HepG2 (cell line): ENCODE results near the gene CUL1. TPM values are rescaled to one million over a fixed set of nuclear protein-coding genes. Genes with fewer than 3 reads are reported as not detected.

ENCODE experiments used
- EHMT2 ChIP-seq: fragments of 200-600 bp; sonication (generic); IDR thresholded peaks from 2 replicates; pipeline ENCODE4 v1.7.0; 2017; ENCODE audit warnings: antibody characterized with exemption, low read depth, low read length, borderline replicate concordance
- GATAD1 ChIP-seq: IDR thresholded peaks from 2 replicates; pipeline ENCODE4 v1.6.1; 2016; ENCODE audit warnings: missing genetic modification reagents, missing compliant biosample characterization
- GLI4 ChIP-seq: sonication (generic); formaldehyde crosslinking; IDR thresholded peaks from 2 replicates; pipeline ENCODE4 v1.5.1; 2020; ENCODE audit warnings: missing genetic modification reagents, mild to moderate bottlenecking, moderate library complexity, borderline replicate concordance
- JUN ChIP-seq: sonication (generic); formaldehyde crosslinking; IDR thresholded peaks from 2 replicates; pipeline ENCODE4 v1.4.0; 2020; ENCODE audit warnings: mild to moderate bottlenecking, missing genetic modification reagents
- KDM5B ChIP-seq: sonication (generic); formaldehyde crosslinking; IDR thresholded peaks from 2 replicates; pipeline ENCODE4 v1.4.0; 2020; ENCODE audit warnings: missing genetic modification reagents, mild to moderate bottlenecking, borderline replicate concordance
- MAFF ChIP-seq: IDR thresholded peaks from 2 replicates; pipeline ENCODE4 v1.6.1; 2011; ENCODE audit warnings: low read depth, low read length, improper control_type of control experiment
- NR3C1 ChIP-seq: sonication (generic); formaldehyde crosslinking; IDR thresholded peaks from 2 replicates; pipeline ENCODE4 v1.4.0; 2020; ENCODE audit warnings: missing genetic modification reagents
- RNF219 ChIP-seq: sonication (generic); formaldehyde crosslinking; IDR thresholded peaks from 2 replicates; pipeline ENCODE4 v1.5.0; 2020; ENCODE audit warnings: mild to moderate bottlenecking, missing genetic modification reagents
- SMAD9 ChIP-seq: sonication (generic); formaldehyde crosslinking; IDR thresholded peaks from 2 replicates; pipeline ENCODE4 v1.5.1; 2020; ENCODE audit warnings: mild to moderate bottlenecking, missing genetic modification reagents
- SMARCC2 ChIP-seq: fragments of 450-650 bp; IDR thresholded peaks from 2 replicates; pipeline ENCODE4 v1.6.1; 2017; ENCODE audit warnings: antibody characterized with exemption, mild to moderate bottlenecking
- TP53 ChIP-seq: sonication (generic); formaldehyde crosslinking; conservative IDR thresholded peaks from 2 replicates; pipeline ENCODE4 v1.4.0; 2020; ENCODE audit warnings: missing genetic modification reagents
- ZNF160 ChIP-seq: sonication (generic); formaldehyde crosslinking; IDR thresholded peaks from 2 replicates; pipeline ENCODE4 v1.8.0; 2022; ENCODE audit warnings: mild to moderate bottlenecking, inconsistent platforms, missing genetic modification reagents
- ZNF317 ChIP-seq: sonication (generic); formaldehyde crosslinking; IDR thresholded peaks from 2 replicates; pipeline ENCODE4 v1.5.0; 2020; ENCODE audit warnings: mild to moderate bottlenecking, missing genetic modification reagents
- ZNF33B ChIP-seq: sonication (generic); formaldehyde crosslinking; IDR thresholded peaks from 2 replicates; pipeline ENCODE4 v1.5.1; 2020; ENCODE audit warnings: mild to moderate bottlenecking, missing genetic modification reagents
- ZNF615 ChIP-seq: sonication (generic); formaldehyde crosslinking; IDR thresholded peaks from 2 replicates; pipeline ENCODE4 v1.5.0; 2020; ENCODE audit warnings: mild to moderate bottlenecking, missing genetic modification reagents, borderline replicate concordance
- ZNF879 ChIP-seq: sonication (generic); formaldehyde crosslinking; IDR thresholded peaks from 2 replicates; pipeline ENCODE4 v1.8.1; 2023; ENCODE audit warnings: missing genetic modification reagents
- polyA plus RNA-seq, 8 experiments: library from polyadenylated mRNA; depleted of rRNA in 3 of 8; stranded (reverse) in 7 of 8; unstranded in 1 of 8; fragments of >200 nt; fragmentation: Illumina TruSeq in 4 of 8; extraction: Trizol in 4 of 8; gene quantifications; 2 replicates each; pipeline versions ENCODE4 v1.2.1 to v1.2.3, GENCODE V29; 2011 to 2016; ENCODE audit warnings: low read depth in 4 of 8, missing spikeins in 1 of 8, mixed read lengths in 1 of 8; ENCODE audit not compliant: insufficient read depth in 1 of 8
- total RNA-seq, 5 experiments: library from RNA; depleted of rRNA; stranded (reverse); fragments of >200 nt; fragmentation: Illumina TruSeq; extraction: Trizol; gene quantifications; 2 replicates each; pipeline ENCODE4 v1.2.3, GENCODE V29; 2016; ENCODE audit warnings: low read depth in 1 of 5
- TF ChIP-seq, protein P1 (sequence below): sonication (generic); formaldehyde crosslinking; IDR thresholded peaks from 2 replicates; pipeline ENCODE4 v1.5.0; 2020; ENCODE audit warnings: mild to moderate bottlenecking, missing genetic modification reagents, borderline replicate concordance
- TF ChIP-seq, protein P2 (sequence below): sonication (generic); formaldehyde crosslinking; IDR thresholded peaks from 2 replicates; pipeline ENCODE4 v1.4.0; 2020; ENCODE audit warnings: missing genetic modification reagents
- TF ChIP-seq, protein P3 (sequence below): sonication (generic); formaldehyde crosslinking; IDR thresholded peaks from 2 replicates; pipeline ENCODE4 v1.4.0; 2020; ENCODE audit warnings: missing genetic modification reagents

Gene CUL1
- total and polyA plus RNA-seq, 2 of the 13 experiments (the other 11 are each of a cell fraction or from before 2014, with no cell fraction given), result 30.1 to 45.9 TPM

DNA sequence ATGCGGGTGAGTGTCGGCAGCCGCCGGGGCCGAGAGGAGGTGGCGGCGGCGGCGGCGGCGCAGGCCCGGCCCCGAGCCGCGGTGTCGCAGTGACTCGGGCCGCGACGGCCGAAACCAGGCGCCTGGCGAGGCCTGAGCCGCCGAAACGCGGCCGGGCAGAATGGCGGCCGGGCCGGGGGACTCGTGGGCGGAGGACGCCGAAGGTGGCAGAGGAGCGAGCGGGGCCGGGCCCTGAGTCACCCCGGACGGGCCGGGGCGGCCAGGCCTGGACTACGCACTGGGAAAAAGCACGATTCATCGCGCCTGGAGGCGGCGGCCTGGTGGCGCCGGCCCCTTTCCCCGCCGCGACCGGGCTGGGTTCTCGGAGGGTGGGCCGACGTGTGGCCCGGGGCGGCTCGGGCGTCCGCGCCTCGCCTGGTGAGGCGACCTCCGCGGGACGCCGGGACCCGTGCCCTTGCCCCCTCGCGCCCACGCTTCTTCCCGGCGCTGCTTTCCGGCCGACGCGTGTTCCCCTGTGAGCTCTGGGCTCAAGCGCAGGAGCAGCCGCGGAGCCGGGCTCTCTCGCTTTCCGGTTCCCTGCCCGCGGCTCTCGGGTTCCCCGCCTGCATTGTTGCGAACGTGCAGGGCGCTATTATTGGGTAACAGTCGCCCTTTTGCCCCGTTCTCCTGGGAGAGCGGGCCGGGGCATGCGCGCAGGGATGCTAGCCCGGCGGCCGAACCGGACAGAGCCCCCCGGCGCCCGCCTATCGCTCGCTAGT lies 500 bp downstream of the CUL1 start (continued):
- TF ChIP-seq TP53, result no peak
- no peak for TF ChIP-seq ZNF615 (CRISPR knock-in tag)
- no peak for TF ChIP-seq RNF219
- TF ChIP-seq GATAD1 (CRISPR knock-in tag), result no peak
- TF ChIP-seq KDM5B, result peak; percentile 40; the same call in 1 of the 2 replicates
- TF ChIP-seq JUN, result no peak
- TF ChIP-seq, protein P1, sequence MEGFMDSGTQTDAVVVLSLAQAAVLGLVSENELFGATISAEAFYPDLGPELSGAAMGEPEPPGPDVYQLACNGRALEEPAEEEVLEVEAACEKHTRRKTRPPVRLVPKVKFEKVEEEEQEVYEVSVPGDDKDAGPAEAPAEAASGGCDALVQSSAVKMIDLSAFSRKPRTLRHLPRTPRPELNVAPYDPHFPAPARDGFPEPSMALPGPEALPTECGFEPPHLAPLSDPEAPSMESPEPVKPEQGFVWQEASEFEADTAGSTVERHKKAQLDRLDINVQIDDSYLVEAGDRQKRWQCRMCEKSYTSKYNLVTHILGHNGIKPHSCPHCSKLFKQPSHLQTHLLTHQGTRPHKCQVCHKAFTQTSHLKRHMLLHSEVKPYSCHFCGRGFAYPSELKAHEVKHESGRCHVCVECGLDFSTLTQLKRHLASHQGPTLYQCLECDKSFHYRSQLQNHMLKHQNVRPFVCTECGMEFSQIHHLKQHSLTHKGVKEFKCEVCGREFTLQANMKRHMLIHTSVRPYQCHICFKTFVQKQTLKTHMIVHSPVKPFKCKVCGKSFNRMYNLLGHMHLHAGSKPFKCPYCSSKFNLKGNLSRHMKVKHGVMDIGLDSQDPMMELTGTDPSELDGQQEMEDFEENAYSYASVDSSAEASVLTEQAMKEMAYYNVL (CRISPR knock-in tag), result no peak
- no peak for TF ChIP-seq ZNF160 (CRISPR knock-in tag)
- no peak for TF ChIP-seq ZNF879 (CRISPR knock-in tag)
- no peak for TF ChIP-seq SMAD9 (CRISPR knock-in tag)
- peak; percentile 48; the same call in 1 of the 2 replicates for TF ChIP-seq GLI4 (CRISPR knock-in tag)
- TF ChIP-seq SMARCC2, result no peak
- TF ChIP-seq, protein P2, sequence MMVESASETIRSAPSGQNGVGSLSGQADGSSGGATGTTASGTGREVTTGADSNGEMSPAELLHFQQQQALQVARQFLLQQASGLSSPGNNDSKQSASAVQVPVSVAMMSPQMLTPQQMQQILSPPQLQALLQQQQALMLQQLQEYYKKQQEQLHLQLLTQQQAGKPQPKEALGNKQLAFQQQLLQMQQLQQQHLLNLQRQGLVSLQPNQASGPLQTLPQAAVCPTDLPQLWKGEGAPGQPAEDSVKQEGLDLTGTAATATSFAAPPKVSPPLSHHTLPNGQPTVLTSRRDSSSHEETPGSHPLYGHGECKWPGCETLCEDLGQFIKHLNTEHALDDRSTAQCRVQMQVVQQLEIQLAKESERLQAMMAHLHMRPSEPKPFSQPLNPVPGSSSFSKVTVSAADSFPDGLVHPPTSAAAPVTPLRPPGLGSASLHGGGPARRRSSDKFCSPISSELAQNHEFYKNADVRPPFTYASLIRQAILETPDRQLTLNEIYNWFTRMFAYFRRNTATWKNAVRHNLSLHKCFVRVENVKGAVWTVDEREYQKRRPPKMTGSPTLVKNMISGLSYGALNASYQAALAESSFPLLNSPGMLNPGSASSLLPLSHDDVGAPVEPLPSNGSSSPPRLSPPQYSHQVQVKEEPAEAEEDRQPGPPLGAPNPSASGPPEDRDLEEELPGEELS (CRISPR knock-in tag), result no peak
- TF ChIP-seq EHMT2, result no peak
- no peak for TF ChIP-seq NR3C1 (CRISPR knock-in tag)
- TF ChIP-seq, protein P3, sequence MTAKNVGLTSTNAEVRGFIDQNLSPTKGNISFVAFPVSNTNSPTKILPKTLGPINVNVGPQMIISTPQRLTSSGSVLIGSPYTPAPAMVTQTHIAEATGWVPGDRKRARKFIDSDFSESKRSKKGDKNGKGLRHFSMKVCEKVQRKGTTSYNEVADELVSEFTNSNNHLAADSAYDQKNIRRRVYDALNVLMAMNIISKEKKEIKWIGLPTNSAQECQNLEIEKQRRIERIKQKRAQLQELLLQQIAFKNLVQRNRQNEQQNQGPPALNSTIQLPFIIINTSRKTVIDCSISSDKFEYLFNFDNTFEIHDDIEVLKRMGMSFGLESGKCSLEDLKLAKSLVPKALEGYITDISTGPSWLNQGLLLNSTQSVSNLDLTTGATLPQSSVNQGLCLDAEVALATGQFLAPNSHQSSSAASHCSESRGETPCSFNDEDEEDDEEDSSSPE, result peak; percentile 72
- no peak for TF ChIP-seq ZNF317 (CRISPR knock-in tag)
- no peak for TF ChIP-seq MAFF
- TF ChIP-seq ZNF33B (CRISPR knock-in tag), result 0 out of 2 replicates have a peak, but pooled peaks have one; percentile 41
